Suprapubic skin (tissue), 4 donors: Measurements from ENCODE around the gene SGF29. TPM values are rescaled to one million over a fixed set of nuclear protein-coding genes. Genes with fewer than 3 reads are reported as not detected.

Experiments
- DNase-seq, 2 donors: peaks; one replicate each; pipeline ENCODE4 v3.0.0-alpha.2; 2019; ENCODE audit warnings: low spot score in 2 of 2
- H3K27ac ChIP-seq: fragments of 200-600 bp; sonication (generic); one replicate; pipeline ENCODE4 v1.5.1; 2019
- H3K27me3 ChIP-seq: fragments of 200-600 bp; sonication (generic); one replicate; pipeline ENCODE4 v1.5.1; 2019
- H3K36me3 ChIP-seq: fragments of 200-600 bp; sonication (generic); one replicate; pipeline ENCODE4 v1.5.1; 2019
- H3K4me1 ChIP-seq: fragments of 200-600 bp; sonication (generic); one replicate; pipeline ENCODE4 v1.5.1; 2019
- H3K4me3 ChIP-seq: fragments of 200-600 bp; sonication (generic); one replicate; pipeline ENCODE4 v1.5.1; 2019; ENCODE audit warnings: mild to moderate bottlenecking
- H3K9me3 ChIP-seq: fragments of 200-600 bp; sonication (generic); one replicate; pipeline ENCODE4 v1.5.1; 2019
- CTCF ChIP-seq, 2 donors: fragments of 200-600 bp in 1 of 2; fragments of 450-650 bp in 1 of 2; sonication (generic) in 1 of 2; IDR thresholded peaks; one replicate each; pipeline ENCODE4 v1.5.1; 2016 to 2019; ENCODE audit warnings: antibody characterized with exemption in 2 of 2, mild to moderate bottlenecking in 1 of 2, moderate library complexity in 1 of 2
- EP300 ChIP-seq: sonication (generic); formaldehyde crosslinking; IDR thresholded peaks from one replicate; pipeline ENCODE4 v1.6.1; 2017; ENCODE audit warnings: antibody characterized with exemption
- POLR2A ChIP-seq, 2 donors: fragments of 450-650 bp; IDR thresholded peaks; one replicate each; pipeline ENCODE4 v1.6.1; 2017; ENCODE audit warnings: antibody characterized with exemption in 2 of 2, mild to moderate bottlenecking in 2 of 2, moderate library complexity in 2 of 2
- POLR2AphosphoS5 ChIP-seq, 3 donors: sonication (generic); formaldehyde crosslinking; IDR thresholded peaks; one replicate each; pipeline ENCODE4 v1.6.1; 2017; ENCODE audit warnings: antibody characterized with exemption in 3 of 3
- WGBS: methylation state at CpG from one replicate; pipeline ENCODE4 v1.1.5; 2018; 5-methylcytosine and 5-hydroxymethylcytosine counted together
- total RNA-seq, 4 donors: library from RNA; depleted of rRNA; stranded (reverse); fragments of >200 nt; gene quantifications; one replicate each; pipeline ENCODE4 v1.1.0, GENCODE V29; 2016

SGF29 gene
- total RNA-seq, 4 donors from 2014 or later = 20.2 to 36.1 (median 24.8) TPM

GRCh38 chr16:28567292-28567691 lies 13.6 kb downstream of the SGF29 start:
- DNase-seq = no peak
- no peaks in the 10 kb centered on the region for H3K27me3 ChIP-seq
- TF ChIP-seq CTCF (IDR thresholded peaks at IDR 0.05) = no peak
- no peak for TF ChIP-seq POLR2AphosphoS5 (IDR thresholded peaks at IDR 0.05)
- TF ChIP-seq POLR2A (IDR thresholded peaks at IDR 0.05) = no peak
- no peak for TF ChIP-seq EP300
- WGBS = 96% methylated on average over 2 of the region's 2 CpGs
- peaks cover 9% of the 10 kb centered on the region for H3K9me3 ChIP-seq
- no peaks in the 10 kb centered on the region for H3K36me3 ChIP-seq
- H3K27ac ChIP-seq = no peak overlapping the region
- H3K4me3 ChIP-seq = no peak overlapping the region
- no peaks in the 10 kb centered on the region for H3K4me1 ChIP-seq

- WGBS = 85% methylated on average over 5 of the region's 5 CpGs
- H3K9me3 ChIP-seq = peaks cover 9% of the 10 kb centered on the region
- H3K4me3 ChIP-seq = no peak overlapping the region
- no peak for DNase-seq
- H3K36me3 ChIP-seq = no peaks in the 10 kb centered on the region
- TF ChIP-seq CTCF (IDR thresholded peaks at IDR 0.05) (no peak), POLR2AphosphoS5 (IDR thresholded peaks at IDR 0.05) (no peak), EP300 (no peak), POLR2A (IDR thresholded peaks at IDR 0.05) (no peak)
- H3K27me3 ChIP-seq = no peaks in the 10 kb centered on the region
- no peak overlapping the region for H3K27ac ChIP-seq
- H3K4me1 ChIP-seq = peaks cover 3% of the 10 kb centered on the region
Observed at GRCh38 chr16:28569021-28569420, 15.3 kb downstream of the SGF29 start.

GRCh38 chr16:28569968-28570752 lies 16.4 kb downstream of the SGF29 start:
- DNase-seq = no peak
- no peaks in the 10 kb centered on the region for H3K36me3 ChIP-seq
- TF ChIP-seq CTCF (IDR thresholded peaks at IDR 0.05) = no peak
- TF ChIP-seq EP300 = no peak
- TF ChIP-seq POLR2A (IDR thresholded peaks at IDR 0.05) = no peak
- no peak for TF ChIP-seq POLR2AphosphoS5 (IDR thresholded peaks at IDR 0.05)
- H3K4me1 ChIP-seq = peaks cover 3% of the 10 kb centered on the region
- peaks cover 9% of the 10 kb centered on the region for H3K9me3 ChIP-seq
- no peaks in the 10 kb centered on the region for H3K27me3 ChIP-seq
- 93% methylated on average over 4 of the region's 4 CpGs for WGBS
- no peak overlapping the region for H3K4me3 ChIP-seq
- no peak overlapping the region for H3K27ac ChIP-seq

GRCh38 chr16:28572696-28573510 lies 19.2 kb downstream of the SGF29 start:
- DNase-seq = no peak
- no peaks in the 10 kb centered on the region for H3K36me3 ChIP-seq
- TF ChIP-seq CTCF (IDR thresholded peaks at IDR 0.05) (no peak), POLR2AphosphoS5 (IDR thresholded peaks at IDR 0.05) (no peak), POLR2A (IDR thresholded peaks at IDR 0.05) (no peak), EP300 (no peak)
- no peak overlapping the region for H3K27ac ChIP-seq
- H3K9me3 ChIP-seq = no peaks in the 10 kb centered on the region
- H3K4me1 ChIP-seq = peaks cover 3% of the 10 kb centered on the region
- H3K4me3 ChIP-seq = no peak overlapping the region
- WGBS = 55% methylated on average over 15 of the region's 15 CpGs
- no peaks in the 10 kb centered on the region for H3K27me3 ChIP-seq
